ENCODE measurements around the gene NPAS1.
A peak's percentile ranks its signal among the peaks of the same experiment; 100 is the strongest.

The NPAS1 gene

GRCh38 chr19:47019431-47020041, at the start of gene NPAS1:
TSS of gene NPAS1 (plus strand) at chr19:47019837. CDS start at chr19:47021048, 1,211 bp downstream.
- DNase-seq: no peak

- DNase-seq: no peak
Measured at GRCh38 chr19:46970815-46971214, 48.8 kb upstream of the NPAS1 start.

- DNase-seq: no peak
Measured at GRCh38 chr19:46972311-46972710, 47.3 kb upstream of the NPAS1 start.

GRCh38 chr19:46974181-46974580, 45.5 kb upstream of the NPAS1 start:
- DNase-seq: no peak

GRCh38 chr19:46975011-46975924, 44.4 kb upstream of the NPAS1 start:
- peak; percentile 70 for DNase-seq

GRCh38 chr19:46975925-46976782, 43.5 kb upstream of the NPAS1 start:
- DNase-seq: peak; percentile 92

GRCh38 chr19:46976845-46977320, 42.8 kb upstream of the NPAS1 start:
- no peak for DNase-seq

GRCh38 chr19:46977548-46977947, 42.1 kb upstream of the NPAS1 start:
- no peak for DNase-seq

GRCh38 chr19:46978171-46978869, 41.3 kb upstream of the NPAS1 start:
- no peak for DNase-seq

- DNase-seq: no peak
Measured at GRCh38 chr19:46979126-46980105, 40.2 kb upstream of the NPAS1 start.

GRCh38 chr19:46980761-46981160, 38.9 kb upstream of the NPAS1 start:
- no peak for DNase-seq

- DNase-seq: no peak
Measured at GRCh38 chr19:46981286-46981945, 38.2 kb upstream of the NPAS1 start.

- no peak for DNase-seq
Measured at GRCh38 chr19:46983097-46983496, 36.5 kb upstream of the NPAS1 start.

- no peak for DNase-seq
Measured at GRCh38 chr19:46984077-46985010, 35.3 kb upstream of the NPAS1 start.

GRCh38 chr19:46985542-46986415, 33.9 kb upstream of the NPAS1 start:
- DNase-seq: no peak

- DNase-seq: no peak
Measured at GRCh38 chr19:46988614-46989230, 30.9 kb upstream of the NPAS1 start.

- DNase-seq: peak; percentile 91
Measured at GRCh38 chr19:46990991-46991676, 28.5 kb upstream of the NPAS1 start.
